Measurements from ENCODE around the gene CDK5. TPM values are rescaled to one million over a fixed set of nuclear protein-coding genes. Genes with fewer than 3 reads are reported as not detected.
"Not testable (repeated sequence)": the region's sequence is repeated elsewhere in the genome, so short reads cannot be mapped to it uniquely, and the experiment has no call there.

CDK5 gene
- total RNA-seq, 1 donor from 2014 or later, result 9.6 TPM

- no peak for ATAC-seq
Observed at GRCh38 chr7:151035902-151036301, 21.8 kb downstream of the CDK5 start.

DNA sequence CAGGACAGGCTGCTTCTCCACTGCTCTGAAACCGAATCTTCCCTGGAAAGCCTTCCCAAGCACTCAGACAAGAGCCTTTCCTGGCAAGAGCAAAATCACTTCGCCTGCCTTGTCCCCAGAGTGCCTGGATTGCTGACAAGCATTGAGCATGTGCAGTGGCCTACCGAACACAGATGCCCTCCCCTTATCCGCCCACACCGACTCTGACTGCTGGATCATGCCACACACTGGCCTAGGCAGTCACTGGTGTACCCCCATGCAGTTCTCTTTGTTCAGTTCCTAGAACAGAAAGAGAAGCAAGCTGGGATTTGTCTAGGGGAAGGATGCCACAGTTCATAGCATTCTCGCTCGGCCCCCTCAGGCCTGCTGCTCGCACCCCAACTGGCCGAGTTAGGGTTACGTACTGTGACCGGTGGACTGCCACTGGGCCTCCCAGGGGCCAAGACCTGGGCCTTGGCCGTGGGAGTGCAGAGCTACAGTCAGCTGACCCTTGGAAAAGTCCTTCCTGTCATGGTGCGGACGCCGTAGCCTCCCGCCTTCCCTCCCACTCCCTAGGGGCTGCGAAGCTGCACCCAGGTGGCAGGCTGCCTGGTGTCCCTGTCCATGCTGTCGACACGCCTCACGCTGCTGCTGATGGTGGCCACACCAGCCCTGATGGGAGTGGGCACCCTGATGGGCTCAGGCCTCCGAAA lies 22.5 kb downstream of the CDK5 start:
- DNase-seq (ENCODE audit: low spot score), result no peak
- ATAC-seq, result no peak

More at GRCh38 chr7:151035902-151036301, 21.8 kb downstream of the CDK5 start:
- DNase-seq (ENCODE audit: low spot score), result no peak

DNA sequence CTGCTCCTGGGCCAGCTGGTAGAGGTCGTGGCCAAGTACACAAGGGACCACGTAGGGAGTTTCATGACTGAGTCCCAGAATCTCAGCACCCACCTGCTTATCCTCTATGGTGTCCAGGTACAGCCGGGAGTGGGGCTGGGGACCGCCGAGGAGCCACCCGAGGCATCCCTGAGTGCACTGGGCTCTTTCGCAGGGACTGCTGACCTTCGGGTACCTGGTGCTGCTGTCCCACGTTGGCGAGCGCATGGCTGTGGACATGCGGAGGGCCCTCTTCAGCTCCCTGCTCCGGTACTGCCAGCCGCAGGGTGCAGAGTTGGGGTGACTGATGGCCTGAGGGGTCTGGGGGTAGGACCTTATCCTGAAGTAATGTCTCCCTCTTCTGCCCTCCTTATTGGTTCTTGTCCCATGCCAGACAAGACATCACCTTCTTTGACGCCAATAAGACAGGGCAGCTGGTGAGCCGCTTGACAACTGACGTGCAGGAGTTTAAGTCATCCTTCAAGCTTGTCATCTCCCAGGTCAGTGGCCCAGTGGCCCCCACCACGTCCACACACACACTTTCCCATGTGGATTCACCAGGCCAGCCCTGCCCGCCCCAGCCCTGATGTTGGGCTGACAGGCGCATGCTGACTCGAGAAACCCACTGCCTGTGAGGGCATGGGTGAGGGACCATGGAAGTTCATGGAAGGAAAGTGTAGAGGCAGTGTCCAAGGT lies 23.2 kb downstream of the CDK5 start:
- ATAC-seq (no peak), DNase-seq (ENCODE audit: low spot score) (no peak)

DNA sequence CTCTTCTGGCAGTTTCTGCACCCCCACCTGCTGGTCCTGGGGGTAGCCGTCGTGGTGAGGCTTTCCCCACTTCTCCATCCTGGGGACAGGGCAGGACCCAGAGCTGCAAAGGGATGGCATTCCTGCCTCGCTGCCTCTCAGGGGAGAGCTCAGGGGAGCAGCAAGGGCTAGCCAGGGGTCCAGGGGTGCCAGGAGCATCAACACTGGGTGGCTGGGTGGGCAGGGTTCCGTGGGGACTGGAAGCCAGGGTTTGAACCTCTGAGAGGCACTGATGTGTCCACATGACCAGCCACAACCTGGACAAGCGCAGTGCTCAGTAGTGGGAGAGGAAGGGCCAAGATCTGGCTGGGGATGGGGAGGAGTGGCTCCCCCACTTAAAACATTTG lies 23.8 kb downstream of the CDK5 start:
- DNase-seq (ENCODE audit: low spot score), result no peak
- ATAC-seq, result no peak

DNA sequence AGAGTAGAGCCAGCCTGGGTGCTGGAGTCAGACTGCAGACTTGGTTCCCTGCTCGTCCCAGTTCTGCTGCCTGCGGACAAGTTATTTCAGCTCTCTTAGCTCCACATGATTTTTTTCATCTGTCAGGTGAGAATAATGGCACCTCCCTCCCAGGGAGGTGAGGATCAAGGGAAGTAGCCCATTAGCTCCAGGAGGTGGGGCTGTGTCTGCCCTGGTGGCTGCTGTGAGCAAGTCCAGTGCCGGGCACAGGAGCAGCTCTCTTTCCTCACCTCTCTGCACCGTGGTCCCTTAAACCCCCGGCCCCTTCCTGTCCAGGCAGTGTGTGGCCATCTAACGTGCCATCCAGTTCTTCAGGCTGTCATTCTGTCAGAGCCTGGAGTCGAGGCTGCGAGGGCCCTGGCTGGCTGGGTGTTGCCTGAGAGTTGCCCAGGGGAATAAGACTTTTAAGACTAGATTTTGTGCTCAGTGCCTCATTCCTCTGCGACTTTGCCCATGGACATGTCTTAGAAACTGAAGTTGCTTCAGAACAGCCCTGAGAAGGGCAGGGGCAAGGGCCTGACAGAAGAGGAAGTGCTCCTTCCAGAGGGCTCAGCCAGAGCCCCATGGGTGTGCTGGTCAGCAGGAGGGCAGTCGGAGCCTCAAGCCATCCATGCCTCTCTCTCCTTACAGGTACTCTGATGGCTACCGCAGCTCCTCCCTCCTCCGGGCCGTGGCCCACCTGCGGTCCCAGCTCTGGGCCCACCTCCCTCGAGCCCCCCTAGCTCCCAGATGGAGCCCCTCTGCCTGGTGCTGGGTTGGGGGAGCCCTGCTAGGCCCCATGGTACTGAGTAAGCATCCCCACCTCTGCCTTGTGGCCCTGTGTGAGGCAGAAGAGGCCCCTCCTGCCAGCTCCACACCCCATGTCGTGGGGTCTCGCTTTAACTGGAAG lies 24.5 kb downstream of the CDK5 start:
- no peak for ATAC-seq
- DNase-seq (ENCODE audit: low spot score), result no peak

GRCh38 chr7:151031011-151031410 lies 26.7 kb downstream of the CDK5 start:
- ATAC-seq (no peak), DNase-seq (ENCODE audit: low spot score) (no peak)

DNA sequence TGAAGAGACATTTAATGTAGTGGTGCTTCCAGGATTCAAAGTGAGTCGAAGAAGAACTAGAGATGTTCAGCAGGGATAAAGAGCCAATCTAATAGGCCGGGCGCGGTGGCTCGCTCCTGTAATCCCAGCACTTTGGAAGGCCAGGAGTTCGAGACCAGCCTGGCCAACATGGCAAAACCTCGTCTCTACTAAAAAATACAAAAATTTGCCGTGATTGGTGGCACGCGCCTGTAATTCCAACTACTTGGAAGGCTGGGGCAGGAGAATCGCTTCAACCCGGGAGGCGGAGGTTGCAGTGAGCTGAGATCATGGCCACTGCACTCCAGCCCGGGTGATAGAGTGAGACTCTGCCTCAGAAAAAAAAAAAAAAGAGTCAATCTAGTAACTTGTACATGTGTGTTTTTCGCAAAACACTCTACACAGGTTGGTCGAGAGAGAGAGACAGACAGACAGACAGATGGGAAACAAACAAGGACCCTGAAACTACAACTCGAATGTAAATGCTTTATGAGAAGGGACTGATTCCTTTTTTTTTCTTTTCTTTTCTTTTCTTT lies 28.7 kb downstream of the CDK5 start:
- ATAC-seq, result no peak
- no peak for DNase-seq (ENCODE audit: low spot score)

GRCh38 chr7:151028131-151028947 lies 29.4 kb downstream of the CDK5 start, which contains the start of gene ABCB8:
Gene ABCB8, plus strand, starts transcription at chr7:151028450. Its CDS starts 66 bp downstream, at chr7:151028516.
- DNase-seq (ENCODE audit: low spot score), result peak; percentile 99
- ATAC-seq, result peak; percentile 93

- not testable (repeated sequence) for ATAC-seq; DNase-seq (ENCODE audit: low spot score)
Observed at GRCh38 chr7:151027728-151028130, 30.0 kb downstream of the CDK5 start.

- DNase-seq (ENCODE audit: low spot score); ATAC-seq: not testable (repeated sequence)
Observed at GRCh38 chr7:151026771-151027727, 30.6 kb downstream of the CDK5 start.

DNA sequence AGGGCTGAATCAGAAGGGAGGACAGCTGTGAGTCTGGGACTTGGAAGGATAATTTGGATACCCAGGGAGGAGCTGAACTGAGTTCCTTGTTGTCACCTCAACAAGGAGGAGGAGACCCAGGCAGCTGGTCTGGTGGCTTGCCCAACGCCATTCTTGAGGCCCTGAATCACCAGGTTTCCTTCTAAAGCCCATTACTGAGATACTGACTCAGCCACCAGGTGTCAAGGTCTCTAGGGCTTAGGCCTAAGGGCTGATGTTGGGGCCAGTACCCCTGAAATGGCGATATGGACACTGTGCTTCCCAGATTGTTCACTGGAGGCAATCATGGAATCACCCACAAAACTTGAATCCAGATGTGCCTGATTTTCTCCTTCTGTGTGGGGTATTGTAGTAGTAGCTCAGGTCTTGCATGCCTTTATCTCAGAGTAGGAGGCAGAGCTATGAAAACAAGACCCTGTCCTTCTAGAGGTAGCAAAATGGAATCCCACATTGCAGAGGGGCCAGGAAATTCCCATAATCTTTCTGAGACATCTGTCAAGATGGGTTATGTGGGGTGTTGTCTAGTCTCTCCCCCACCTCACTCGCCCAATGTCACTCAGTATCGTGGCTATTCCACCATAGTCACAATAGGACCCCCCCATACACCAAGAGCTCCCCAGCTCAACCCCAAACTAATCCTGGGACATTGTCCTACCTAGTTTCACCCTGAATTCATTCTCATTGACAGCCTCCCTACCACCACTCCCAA lies 31.6 kb downstream of the CDK5 start:
- DNase-seq (ENCODE audit: low spot score) (no peak), ATAC-seq (no peak)

DNA sequence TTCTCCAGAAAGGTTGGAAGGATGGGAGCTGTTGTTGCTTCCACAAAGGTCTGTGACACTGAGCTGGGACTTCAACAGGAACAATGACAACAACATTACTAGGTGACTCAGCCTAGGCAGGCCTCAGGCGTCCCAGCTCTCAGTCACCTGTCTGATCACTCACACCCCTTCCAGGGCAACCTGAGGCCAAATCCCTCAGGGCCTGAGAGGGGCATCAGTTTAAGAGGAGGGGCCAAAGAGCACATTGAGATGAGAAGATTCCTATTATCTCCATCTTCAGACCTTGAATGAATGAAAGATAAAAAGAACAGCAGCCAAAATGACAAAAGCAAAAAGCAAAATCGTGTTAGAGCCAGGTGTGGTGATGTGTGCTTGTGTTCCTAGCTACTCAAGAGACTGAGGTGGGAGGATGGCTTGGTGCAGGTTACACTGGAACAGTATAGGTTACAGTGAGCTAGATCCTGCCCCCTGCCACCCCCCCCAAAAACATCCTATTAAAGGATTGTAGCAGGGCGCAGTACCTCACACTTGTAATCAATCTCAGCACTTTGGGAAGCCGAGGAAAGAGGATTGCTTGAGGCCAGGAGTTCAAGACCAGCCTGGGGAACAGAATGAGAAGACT lies 33.2 kb downstream of the CDK5 start, which contains the start of gene ATG9B:
Gene ATG9B (minus strand): TSS at position 60 of the 622 bp plus-strand sequence. CDS start 71 bp downstream, outside the sequence.
- no peak for ATAC-seq
- DNase-seq (ENCODE audit: low spot score), result no peak

DNA sequence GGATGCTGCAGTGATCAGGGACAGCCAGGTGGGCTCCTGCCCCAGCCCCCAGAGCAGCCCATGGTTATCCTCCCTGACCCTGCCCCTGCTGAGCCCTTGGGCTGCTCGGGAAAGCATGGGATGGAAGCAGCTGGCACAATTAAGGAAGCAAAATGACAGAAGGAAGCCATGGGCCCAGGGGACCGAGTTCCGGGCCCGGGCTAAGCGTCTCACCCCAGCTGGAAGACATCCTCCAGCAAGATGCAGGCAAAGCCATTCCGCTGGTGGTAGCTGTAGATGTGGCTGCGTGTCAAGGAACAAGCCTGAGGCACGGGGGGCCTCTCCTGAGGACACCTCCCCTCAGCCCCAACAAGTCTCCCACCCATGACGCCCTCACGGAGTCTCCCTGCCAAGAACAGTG lies 34.5 kb downstream of the CDK5 start:
- ATAC-seq (no peak), DNase-seq (ENCODE audit: low spot score) (no peak)

- ATAC-seq (no peak), DNase-seq (ENCODE audit: low spot score) (no peak)
Observed at GRCh38 chr7:151020231-151020630, 37.5 kb downstream of the CDK5 start.

DNA sequence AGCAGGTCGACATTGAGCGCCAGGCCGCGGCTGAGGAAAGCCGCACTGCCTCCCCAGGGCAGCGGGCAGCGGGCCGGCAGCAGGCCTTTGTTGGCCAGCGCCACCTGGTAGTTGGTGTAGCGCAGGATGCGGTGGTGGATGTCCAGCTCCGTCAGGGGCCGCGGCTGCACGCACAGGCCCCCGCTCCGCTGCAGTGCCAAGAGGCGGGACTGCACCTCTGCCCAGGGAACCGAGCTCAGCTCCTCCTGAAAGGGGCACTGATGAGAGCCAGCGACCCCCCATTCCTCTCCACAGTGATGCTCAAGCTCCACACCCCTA lies 38.6 kb downstream of the CDK5 start:
- DNase-seq (ENCODE audit: low spot score), result no peak
- ATAC-seq, result peak; percentile 28

DNA sequence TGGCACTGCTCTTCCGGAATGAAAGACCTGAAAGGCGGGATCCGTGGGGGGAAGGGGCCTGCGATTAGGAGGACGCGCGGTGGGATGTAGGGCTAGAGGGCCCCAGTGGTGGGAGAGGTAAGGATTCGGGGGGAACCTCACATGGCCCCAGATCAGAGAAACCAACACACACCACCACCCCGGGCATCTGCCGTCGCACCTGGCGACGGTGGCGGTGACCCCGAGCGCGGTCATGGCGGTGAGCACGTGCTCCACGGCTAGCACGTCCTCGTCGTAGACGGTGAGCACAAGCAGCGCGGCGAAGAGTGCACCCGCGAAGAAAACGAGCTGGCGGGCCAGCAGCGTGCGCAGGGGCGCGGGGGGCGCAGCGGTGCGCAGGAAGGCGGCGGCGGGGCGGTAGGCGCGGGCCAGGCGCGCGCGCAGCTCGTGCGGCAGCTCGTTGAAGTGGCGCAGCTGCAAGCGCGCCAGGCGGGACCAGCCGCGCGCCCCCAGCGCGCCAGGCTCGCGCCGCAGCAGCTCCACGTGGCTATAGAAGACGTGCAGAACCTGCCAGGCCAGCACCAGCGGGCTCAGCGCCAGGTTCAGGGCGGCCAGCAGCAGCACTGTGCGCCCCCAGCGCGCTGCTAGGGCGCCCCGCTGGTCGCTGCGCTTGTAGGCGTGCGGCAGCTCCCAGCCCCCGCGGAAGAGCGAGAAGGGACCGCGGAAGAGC lies 39.1 kb downstream of the CDK5 start:
- ATAC-seq, result peak; percentile 12
- no peak for DNase-seq (ENCODE audit: low spot score)

GRCh38 chr7:151017953-151018420 lies 39.7 kb downstream of the CDK5 start:
- DNase-seq (ENCODE audit: low spot score), result no peak

More at GRCh38 chr7:151017953-151018420, 39.7 kb downstream of the CDK5 start:
- ATAC-seq, result peak; percentile 78
